HepG2 (cell line): ENCODE results near the gene INSR. TPM values are rescaled to one million over a fixed set of nuclear protein-coding genes. Genes with fewer than 3 reads are reported as not detected.
A peak's percentile ranks its signal among the peaks of the same experiment; 100 is the strongest.

Source experiments
- CHD2 ChIP-seq: IDR thresholded peaks from 2 replicates; pipeline ENCODE4 v1.6.1; 2011; ENCODE audit warnings: low read depth, low read length, improper control_type of control experiment
- EZH2 ChIP-seq: conservative IDR thresholded peaks from 2 replicates; pipeline ENCODE4 v1.6.1; 2012; ENCODE audit warnings: mild to moderate bottlenecking, low read depth, low read length, moderate library complexity
- KDM3A ChIP-seq: IDR thresholded peaks from 2 replicates; pipeline ENCODE4 v1.6.1; 2018; ENCODE audit warnings: low read depth, missing compliant biosample characterization
- PAF1 ChIP-seq: IDR thresholded peaks from 2 replicates; pipeline ENCODE4 v1.6.1; 2016; ENCODE audit warnings: missing genetic modification reagents, missing compliant biosample characterization
- SAP130 ChIP-seq: IDR thresholded peaks from 2 replicates; pipeline ENCODE4 v1.6.1; 2016; ENCODE audit warnings: low read depth
- U2AF2 ChIP-seq: fragments of 200-400 bp; formaldehyde crosslinking; IDR thresholded peaks from 2 replicates; pipeline ENCODE4 v1.6.1; 2017; ENCODE audit warnings: low read depth, mild to moderate bottlenecking, low read length
- XRCC5 ChIP-seq: fragments of 200-400 bp; formaldehyde crosslinking; optimal IDR thresholded peaks from 2 replicates; pipeline ENCODE3; 2017; ENCODE audit warnings: mild to moderate bottlenecking, low read length
- ZNF124 ChIP-seq: sonication (generic); formaldehyde crosslinking; IDR thresholded peaks from 2 replicates; pipeline ENCODE4 v1.4.0; 2020; ENCODE audit warnings: missing genetic modification reagents
- ZNF577 ChIP-seq: sonication (generic); formaldehyde crosslinking; IDR thresholded peaks from 2 replicates; pipeline ENCODE4 v1.4.0; 2020; ENCODE audit warnings: mild to moderate bottlenecking, low read depth, missing genetic modification reagents, borderline replicate concordance
- ZNF605 ChIP-seq: sonication (generic); formaldehyde crosslinking; IDR thresholded peaks from 2 replicates; pipeline ENCODE4 v1.8.0; 2022; ENCODE audit warnings: mild to moderate bottlenecking, missing genetic modification reagents
- ZNF607 ChIP-seq: sonication (generic); formaldehyde crosslinking; IDR thresholded peaks from 2 replicates; pipeline ENCODE4 v1.5.1; 2020; ENCODE audit warnings: missing genetic modification reagents, mild to moderate bottlenecking, borderline replicate concordance
- ZNF614 ChIP-seq: IDR thresholded peaks from 2 replicates; pipeline ENCODE4 v1.6.1; 2018; ENCODE audit warnings: missing biosample characterization, missing genetic modification reagents, inconsistent platforms, borderline replicate concordance
- ZNF761 ChIP-seq: sonication (generic); formaldehyde crosslinking; conservative IDR thresholded peaks from 2 replicates; pipeline ENCODE4 v1.4.0; 2020; ENCODE audit warnings: mild to moderate bottlenecking, missing genetic modification reagents
- ZNF83 ChIP-seq: sonication (generic); formaldehyde crosslinking; IDR thresholded peaks from 2 replicates; pipeline ENCODE4 v1.4.0; 2020; ENCODE audit warnings: missing genetic modification reagents, mild to moderate bottlenecking, borderline replicate concordance
- polyA plus RNA-seq, 8 experiments: library from polyadenylated mRNA; depleted of rRNA in 3 of 8; stranded (reverse) in 7 of 8; unstranded in 1 of 8; fragments of >200 nt; fragmentation: Illumina TruSeq in 4 of 8; extraction: Trizol in 4 of 8; gene quantifications; 2 replicates each; pipeline versions ENCODE4 v1.2.1 to v1.2.3, GENCODE V29; 2011 to 2016; ENCODE audit warnings: low read depth in 4 of 8, missing spikeins in 1 of 8, mixed read lengths in 1 of 8; ENCODE audit not compliant: insufficient read depth in 1 of 8
- total RNA-seq, 5 experiments: library from RNA; depleted of rRNA; stranded (reverse); fragments of >200 nt; fragmentation: Illumina TruSeq; extraction: Trizol; gene quantifications; 2 replicates each; pipeline ENCODE4 v1.2.3, GENCODE V29; 2016; ENCODE audit warnings: low read depth in 1 of 5
- TF ChIP-seq, protein P1 (sequence below): sonication (generic); formaldehyde crosslinking; IDR thresholded peaks from 2 replicates; pipeline ENCODE4 v1.4.0; 2020; ENCODE audit warnings: missing genetic modification reagents, mild to moderate bottlenecking, borderline replicate concordance
- TF ChIP-seq, protein P2 (sequence below): sonication (generic); formaldehyde crosslinking; IDR thresholded peaks from 2 replicates; pipeline ENCODE4 v1.4.0; 2020; ENCODE audit warnings: missing genetic modification reagents
- TF ChIP-seq, protein P3 (sequence below): sonication (generic); formaldehyde crosslinking; conservative IDR thresholded peaks from 2 replicates; pipeline ENCODE4 v1.4.0; 2020; ENCODE audit warnings: mild to moderate bottlenecking, missing genetic modification reagents, moderate library complexity
- TF ChIP-seq, protein P4 (sequence below): sonication (generic); formaldehyde crosslinking; IDR thresholded peaks from 2 replicates; pipeline ENCODE4 v1.4.0; 2020; ENCODE audit warnings: missing genetic modification reagents, borderline replicate concordance

INSR gene
- total and polyA plus RNA-seq, 2 of the 13 experiments (the other 11 are each of a cell fraction or from before 2014, with no cell fraction given), result 24.2 to 29.8 TPM

DNA sequence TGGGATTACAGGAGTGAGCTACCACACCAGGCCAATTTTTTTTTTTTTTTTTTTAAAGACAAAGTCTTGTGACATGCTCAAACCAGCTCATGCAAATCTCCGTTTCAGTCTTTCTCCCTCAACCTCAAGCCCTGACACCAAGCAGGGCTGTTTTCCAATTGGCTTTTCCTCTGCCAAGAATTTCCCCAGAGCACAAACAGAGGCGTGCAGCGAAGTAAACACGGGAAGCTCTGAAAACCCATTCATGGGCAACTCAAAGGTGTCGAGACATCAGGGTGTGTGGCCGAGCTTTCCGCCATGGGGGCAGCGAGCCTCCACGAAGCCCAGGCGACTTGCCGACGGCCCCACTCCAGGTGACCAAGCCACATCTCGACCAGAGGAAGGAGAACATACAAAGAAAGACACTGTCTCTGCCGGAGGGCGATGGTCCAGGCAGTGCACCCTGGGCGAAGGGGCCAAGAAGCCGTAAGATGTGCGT is 70.0 kb downstream of the INSR start (continued):
- TF ChIP-seq, protein P1, sequence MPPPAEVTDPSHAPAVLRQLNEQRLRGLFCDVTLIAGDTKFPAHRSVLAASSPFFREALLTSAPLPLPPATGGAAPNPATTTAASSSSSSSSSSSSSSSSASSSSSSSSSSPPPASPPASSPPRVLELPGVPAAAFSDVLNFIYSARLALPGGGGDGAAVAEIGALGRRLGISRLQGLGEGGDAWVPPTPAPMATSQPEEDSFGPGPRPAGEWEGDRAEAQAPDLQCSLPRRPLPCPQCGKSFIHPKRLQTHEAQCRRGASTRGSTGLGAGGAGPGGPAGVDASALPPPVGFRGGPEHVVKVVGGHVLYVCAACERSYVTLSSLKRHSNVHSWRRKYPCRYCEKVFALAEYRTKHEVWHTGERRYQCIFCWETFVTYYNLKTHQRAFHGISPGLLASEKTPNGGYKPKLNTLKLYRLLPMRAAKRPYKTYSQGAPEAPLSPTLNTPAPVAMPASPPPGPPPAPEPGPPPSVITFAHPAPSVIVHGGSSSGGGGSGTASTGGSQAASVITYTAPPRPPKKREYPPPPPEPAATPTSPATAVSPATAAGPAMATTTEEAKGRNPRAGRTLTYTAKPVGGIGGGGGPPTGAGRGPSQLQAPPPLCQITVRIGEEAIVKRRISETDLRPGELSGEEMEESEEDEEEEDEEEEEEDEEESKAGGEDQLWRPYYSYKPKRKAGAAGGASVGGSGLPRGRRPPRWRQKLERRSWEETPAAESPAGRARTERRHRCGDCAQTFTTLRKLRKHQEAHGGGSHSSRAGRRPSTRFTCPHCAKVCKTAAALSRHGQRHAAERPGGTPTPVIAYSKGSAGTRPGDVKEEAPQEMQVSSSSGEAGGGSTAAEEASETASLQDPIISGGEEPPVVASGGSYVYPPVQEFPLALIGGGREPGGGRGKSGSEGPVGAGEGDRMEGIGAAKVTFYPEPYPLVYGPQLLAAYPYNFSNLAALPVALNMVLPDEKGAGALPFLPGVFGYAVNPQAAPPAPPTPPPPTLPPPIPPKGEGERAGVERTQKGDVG (CRISPR knock-in tag), result 0 out of 2 replicates have a peak, but pooled peaks have one; percentile 70
- no peak for TF ChIP-seq CHD2
- TF ChIP-seq, protein P2, sequence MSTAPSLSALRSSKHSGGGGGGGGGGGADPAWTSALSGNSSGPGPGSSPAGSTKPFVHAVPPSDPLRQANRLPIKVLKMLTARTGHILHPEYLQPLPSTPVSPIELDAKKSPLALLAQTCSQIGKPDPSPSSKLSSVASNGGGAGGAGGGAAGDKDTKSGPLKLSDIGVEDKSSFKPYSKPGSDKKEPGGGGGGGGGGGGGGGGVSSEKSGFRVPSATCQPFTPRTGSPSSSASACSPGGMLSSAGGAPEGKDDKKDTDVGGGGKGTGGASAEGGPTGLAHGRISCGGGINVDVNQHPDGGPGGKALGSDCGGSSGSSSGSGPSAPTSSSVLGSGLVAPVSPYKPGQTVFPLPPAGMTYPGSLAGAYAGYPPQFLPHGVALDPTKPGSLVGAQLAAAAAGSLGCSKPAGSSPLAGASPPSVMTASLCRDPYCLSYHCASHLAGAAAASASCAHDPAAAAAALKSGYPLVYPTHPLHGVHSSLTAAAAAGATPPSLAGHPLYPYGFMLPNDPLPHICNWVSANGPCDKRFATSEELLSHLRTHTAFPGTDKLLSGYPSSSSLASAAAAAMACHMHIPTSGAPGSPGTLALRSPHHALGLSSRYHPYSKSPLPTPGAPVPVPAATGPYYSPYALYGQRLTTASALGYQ (CRISPR knock-in tag), result no peak
- no peak for TF ChIP-seq ZNF83 (CRISPR knock-in tag)
- no peak for TF ChIP-seq EZH2
- TF ChIP-seq SAP130 (CRISPR knock-in tag), result peak; percentile 33; the same call in 1 of the 2 replicates
- TF ChIP-seq PAF1 (CRISPR knock-in tag), result no peak
- TF ChIP-seq ZNF761 (CRISPR knock-in tag), result no peak
- TF ChIP-seq ZNF614, result peak; percentile 22; the same call in 1 of the 2 replicates
- TF ChIP-seq XRCC5, result no peak
- no peak for TF ChIP-seq ZNF577 (CRISPR knock-in tag)
- TF ChIP-seq, protein P3, sequence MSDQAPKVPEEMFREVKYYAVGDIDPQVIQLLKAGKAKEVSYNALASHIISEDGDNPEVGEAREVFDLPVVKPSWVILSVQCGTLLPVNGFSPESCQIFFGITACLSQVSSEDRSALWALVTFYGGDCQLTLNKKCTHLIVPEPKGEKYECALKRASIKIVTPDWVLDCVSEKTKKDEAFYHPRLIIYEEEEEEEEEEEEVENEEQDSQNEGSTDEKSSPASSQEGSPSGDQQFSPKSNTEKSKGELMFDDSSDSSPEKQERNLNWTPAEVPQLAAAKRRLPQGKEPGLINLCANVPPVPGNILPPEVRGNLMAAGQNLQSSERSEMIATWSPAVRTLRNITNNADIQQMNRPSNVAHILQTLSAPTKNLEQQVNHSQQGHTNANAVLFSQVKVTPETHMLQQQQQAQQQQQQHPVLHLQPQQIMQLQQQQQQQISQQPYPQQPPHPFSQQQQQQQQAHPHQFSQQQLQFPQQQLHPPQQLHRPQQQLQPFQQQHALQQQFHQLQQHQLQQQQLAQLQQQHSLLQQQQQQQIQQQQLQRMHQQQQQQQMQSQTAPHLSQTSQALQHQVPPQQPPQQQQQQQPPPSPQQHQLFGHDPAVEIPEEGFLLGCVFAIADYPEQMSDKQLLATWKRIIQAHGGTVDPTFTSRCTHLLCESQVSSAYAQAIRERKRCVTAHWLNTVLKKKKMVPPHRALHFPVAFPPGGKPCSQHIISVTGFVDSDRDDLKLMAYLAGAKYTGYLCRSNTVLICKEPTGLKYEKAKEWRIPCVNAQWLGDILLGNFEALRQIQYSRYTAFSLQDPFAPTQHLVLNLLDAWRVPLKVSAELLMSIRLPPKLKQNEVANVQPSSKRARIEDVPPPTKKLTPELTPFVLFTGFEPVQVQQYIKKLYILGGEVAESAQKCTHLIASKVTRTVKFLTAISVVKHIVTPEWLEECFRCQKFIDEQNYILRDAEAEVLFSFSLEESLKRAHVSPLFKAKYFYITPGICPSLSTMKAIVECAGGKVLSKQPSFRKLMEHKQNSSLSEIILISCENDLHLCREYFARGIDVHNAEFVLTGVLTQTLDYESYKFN (CRISPR knock-in tag), result no peak
- 0 out of 2 replicates have a peak, but pooled peaks have one; percentile 28 for TF ChIP-seq ZNF124 (CRISPR knock-in tag)
- TF ChIP-seq ZNF607 (CRISPR knock-in tag), result no peak
- TF ChIP-seq KDM3A (CRISPR knock-in tag), result no peak
- no peak for TF ChIP-seq ZNF605 (CRISPR knock-in tag)
- TF ChIP-seq, protein P4, sequence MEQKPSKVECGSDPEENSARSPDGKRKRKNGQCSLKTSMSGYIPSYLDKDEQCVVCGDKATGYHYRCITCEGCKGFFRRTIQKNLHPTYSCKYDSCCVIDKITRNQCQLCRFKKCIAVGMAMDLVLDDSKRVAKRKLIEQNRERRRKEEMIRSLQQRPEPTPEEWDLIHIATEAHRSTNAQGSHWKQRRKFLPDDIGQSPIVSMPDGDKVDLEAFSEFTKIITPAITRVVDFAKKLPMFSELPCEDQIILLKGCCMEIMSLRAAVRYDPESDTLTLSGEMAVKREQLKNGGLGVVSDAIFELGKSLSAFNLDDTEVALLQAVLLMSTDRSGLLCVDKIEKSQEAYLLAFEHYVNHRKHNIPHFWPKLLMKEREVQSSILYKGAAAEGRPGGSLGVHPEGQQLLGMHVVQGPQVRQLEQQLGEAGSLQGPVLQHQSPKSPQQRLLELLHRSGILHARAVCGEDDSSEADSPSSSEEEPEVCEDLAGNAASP (CRISPR knock-in tag), result no peak
- TF ChIP-seq U2AF2, result no peak
